Ovary (tissue), 9 donors: ENCODE results near the gene MIPEP. TPM values are rescaled to one million over a fixed set of nuclear protein-coding genes. Genes with fewer than 3 reads are reported as not detected.

ENCODE experiments used
- DNase-seq, 5 donors: peaks; one replicate each; pipeline ENCODE4 v3.0.0-alpha.2; 2019 to 2020
- H3K27ac ChIP-seq, 2 donors: fragments of 200-600 bp; one replicate each; pipeline versions ENCODE4 v1.5.1 to v1.8.0; 2019 to 2022
- H3K27me3 ChIP-seq: fragments of 200-600 bp; one replicate; pipeline ENCODE4 v1.8.0; 2022
- H3K36me3 ChIP-seq: fragments of 200-600 bp; sonication (generic); one replicate; pipeline ENCODE4 v1.5.1; 2019
- H3K4me1 ChIP-seq: one replicate; pipeline ENCODE4 v1.8.1; 2013; ENCODE audit warnings: mild to moderate bottlenecking, moderate library complexity; ENCODE audit not compliant: insufficient read depth
- H3K4me3 ChIP-seq: fragments of 200-600 bp; sonication (generic); one replicate; pipeline ENCODE4 v1.5.1; 2017
- H3K9me3 ChIP-seq, 2 donors: fragments of 200-600 bp in 1 of 2; sonication (generic) in 1 of 2; one replicate each; pipeline versions ENCODE4 v1.5.1 to v1.8.1; 2013 to 2019; ENCODE audit warnings: mild to moderate bottlenecking in 1 of 2, moderate library complexity in 1 of 2
- CTCF ChIP-seq, 3 donors: fragments of 450-650 bp in 2 of 3; fragments of 200-600 bp in 1 of 3; IDR thresholded peaks; one replicate each; pipeline versions ENCODE4 v1.5.1 to v1.8.0; 2016 to 2022; ENCODE audit warnings: antibody characterized with exemption in 3 of 3, mild to moderate bottlenecking in 1 of 3
- EP300 ChIP-seq: sonication (generic); formaldehyde crosslinking; IDR thresholded peaks from one replicate; pipeline ENCODE4 v1.6.1; 2017; ENCODE audit warnings: antibody characterized with exemption
- POLR2A ChIP-seq: fragments of 450-650 bp; IDR thresholded peaks from one replicate; pipeline ENCODE4 v1.6.1; 2017; ENCODE audit warnings: antibody characterized with exemption, mild to moderate bottlenecking, moderate library complexity
- WGBS, 3 donors: extraction: QIAGEN DNeasy Blood & Tissue Kit in 1 of 3; methylation state at CpG; one replicate each; pipeline versions ENCODE4 v1.1.5 to v1.1.7; 2013 to 2017; 5-methylcytosine and 5-hydroxymethylcytosine counted together
- intact Hi-C, 4 donors: fragments of 100-400 bp; cut with DNase I; formaldehyde crosslinking; loops; one replicate each; pipeline versions ENCODE4 v1.11.0 to v1.15.1; 2022 to 2023
- polyA plus RNA-seq, 2 donors: library from polyadenylated mRNA; stranded (reverse); fragments of 200-250 nt in 1 of 2; fragments of 350-450 nt in 1 of 2; fragmentation: Illumina TruSeq in 1 of 2; extraction: RNeasy Lipid Tissue Mini Kit (QIAGEN cat#74804) in 1 of 2; gene quantifications; one replicate each; pipeline ENCODE4 v1.2.3, GENCODE V29; 2013 to 2014
- total RNA-seq, 7 donors: library from RNA; depleted of rRNA in 2 of 7; stranded (reverse); fragments of >200 nt in 2 of 7; fragmentation: NEBNext Ultra II Directional in 3 of 7; extraction: Animal tissue kit (Norgen Biotek cat#: 25700) in 3 of 7; gene quantifications; one replicate each; pipeline versions ENCODE4 v1.1.0 to v1.2.4, GENCODE V29; 2016 to 2023
- donor health status: DM: no; HTN: no; CAD: no; lungs with moderate emphysema.
- donor health status: DM: no; HTN: no; CAD: no.
- donor health status: Bipolar disorder and iron deficiency.
- donor health status: DM: yes; HTN: yes; CAD: no.
- donor health status: DM: no; HTN: no; CAD: no.
- donor health status: DM: yes; HTN: yes; CAD: no.

MIPEP gene
- total and polyA plus RNA-seq, 9 donors = 7.1 to 18.8 (median 12.9) TPM

GRCh38 chr13:23877286-23877685 lies 11.9 kb downstream of the MIPEP start:
- no peaks in the 10 kb centered on the region for H3K36me3 ChIP-seq
- intact Hi-C loops = loop anchor here in 2 of 4 donors (10.0 kb wide), 2 partner anchors 302 to 412 kb away; partner anchors contain the start of gene TNFRSF19 (in 2 of the 2)
- H3K27ac ChIP-seq = no peak overlapping the region
- no peaks in the 10 kb centered on the region for H3K4me1 ChIP-seq
- WGBS, 3 donors = 94 to 96% (median 95%) methylated on average over 4 of the region's 4 CpGs
- H3K4me3 ChIP-seq = no peak overlapping the region
- H3K9me3 ChIP-seq = no peaks in the 10 kb centered on the region
- DNase-seq = no peak
- H3K27me3 ChIP-seq = no peaks in the 10 kb centered on the region
- TF ChIP-seq POLR2A = no peak
- no peak for TF ChIP-seq CTCF (IDR thresholded peaks at IDR 0.05)
- TF ChIP-seq EP300 = no peak

GRCh38 chr13:23876265-23876664 lies 12.9 kb downstream of the MIPEP start:
- Histone ChIP-seq H3K4me3 (no peak overlapping the region), H3K36me3 (no peaks in the 10 kb centered on the region), H3K27ac (no peak overlapping the region), H3K4me1 (no peaks in the 10 kb centered on the region), H3K9me3 (no peaks in the 10 kb centered on the region), H3K27me3 (no peaks in the 10 kb centered on the region)
- 34 to 43% (median 40%) methylated on average over 2 of the region's 2 CpGs for WGBS, 3 donors
- DNase-seq = no peak
- intact Hi-C loops = loop anchor here in 2 of 4 donors (10.0 kb wide), 2 partner anchors 301 to 411 kb away; partner anchors contain the start of gene TNFRSF19 (in 2 of the 2)
- TF ChIP-seq CTCF (IDR thresholded peaks at IDR 0.05) = no peak
- no peak for TF ChIP-seq POLR2A
- no peak for TF ChIP-seq EP300

- no peaks in the 10 kb centered on the region for H3K4me1 ChIP-seq
- intact Hi-C loops = loop anchor here (5.0 to 10.0 kb wide), 4 partner anchors 297 to 407 kb away; partner anchors contain the start of gene TNFRSF19 (in 2 of the 4)
- DNase-seq = no peak
- no peak overlapping the region for H3K27ac ChIP-seq
- no peak overlapping the region for H3K4me3 ChIP-seq
- TF ChIP-seq CTCF (IDR thresholded peaks at IDR 0.05) = peak in 2 of 3 donors; percentile 50 to 56
- TF ChIP-seq POLR2A = no peak
- WGBS, 3 donors = 89 to 97% (median 94%) methylated on average over 2 of the region's 2 CpGs
- no peaks in the 10 kb centered on the region for H3K27me3 ChIP-seq
- no peaks in the 10 kb centered on the region for H3K9me3 ChIP-seq
- H3K36me3 ChIP-seq = no peaks in the 10 kb centered on the region
Observed at GRCh38 chr13:23871616-23872220, 17.5 kb downstream of the MIPEP start.

- no peaks in the 10 kb centered on the region for H3K9me3 ChIP-seq
- WGBS, 3 donors = 91 to 94% (median 92%) methylated on average over 12 of the region's 12 CpGs
- no peaks in the 10 kb centered on the region for H3K27me3 ChIP-seq
- H3K4me3 ChIP-seq = no peak overlapping the region
- no peak overlapping the region for H3K27ac ChIP-seq
- DNase-seq = no peak
- H3K36me3 ChIP-seq = no peaks in the 10 kb centered on the region
- intact Hi-C loops = loop anchor here (5.0 to 10.0 kb wide), 4 partner anchors 296 to 406 kb away; partner anchors contain the start of gene TNFRSF19 (in 2 of the 4)
- TF ChIP-seq POLR2A (no peak), CTCF (IDR thresholded peaks at IDR 0.05) (no peak), EP300 (no peak)
- H3K4me1 ChIP-seq = no peaks in the 10 kb centered on the region
Observed at GRCh38 chr13:23870356-23871140, 18.7 kb downstream of the MIPEP start.
